Islet precursor cell (in vitro differentiated cells): ENCODE results near the gene EDAR.

Experiments used
- DNase-seq: peaks from one replicate; pipeline ENCODE4 v3.0.0-alpha.2; 2018

EDAR gene

DNA sequence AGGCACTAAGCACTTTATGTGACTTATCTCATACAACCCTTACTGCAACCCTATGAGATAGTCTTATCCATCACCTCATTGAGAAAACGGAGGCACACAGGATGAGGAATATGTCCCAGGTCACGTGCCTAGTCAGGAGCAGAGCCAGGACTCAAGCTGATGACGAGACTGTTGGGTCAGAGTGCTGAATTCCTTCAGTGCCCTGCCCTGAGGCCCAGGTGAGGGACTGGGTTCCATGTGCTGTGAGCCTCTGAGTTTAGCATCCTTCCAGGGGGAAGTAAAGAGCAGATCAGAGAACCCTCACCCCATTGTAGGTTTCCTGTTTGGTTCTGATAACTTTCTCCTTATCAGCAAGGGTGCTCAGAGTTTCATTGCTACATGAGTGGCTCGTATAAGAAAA, 11.7 kb upstream of the EDAR start:
- no peak for DNase-seq

DNA sequence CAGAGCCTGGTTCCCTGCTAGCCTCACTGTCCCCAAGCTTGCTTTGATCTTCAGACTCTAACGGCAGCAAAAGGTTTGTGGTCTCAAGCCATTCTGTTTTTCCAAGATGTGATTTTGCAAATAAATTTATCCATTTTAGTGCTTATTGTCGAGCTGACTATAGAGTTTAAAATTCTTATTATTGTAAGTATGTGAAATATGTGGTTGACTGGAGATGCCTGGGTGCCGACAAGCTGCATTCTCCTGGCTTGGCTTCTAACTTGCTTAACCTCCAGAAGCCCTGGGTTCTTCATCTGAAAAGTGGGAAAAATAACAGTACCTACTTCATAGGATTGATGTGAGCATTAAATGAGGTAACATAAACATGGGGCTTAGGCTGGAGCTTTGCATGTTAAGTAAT, 9.9 kb upstream of the EDAR start:
- DNase-seq: no peak

DNA sequence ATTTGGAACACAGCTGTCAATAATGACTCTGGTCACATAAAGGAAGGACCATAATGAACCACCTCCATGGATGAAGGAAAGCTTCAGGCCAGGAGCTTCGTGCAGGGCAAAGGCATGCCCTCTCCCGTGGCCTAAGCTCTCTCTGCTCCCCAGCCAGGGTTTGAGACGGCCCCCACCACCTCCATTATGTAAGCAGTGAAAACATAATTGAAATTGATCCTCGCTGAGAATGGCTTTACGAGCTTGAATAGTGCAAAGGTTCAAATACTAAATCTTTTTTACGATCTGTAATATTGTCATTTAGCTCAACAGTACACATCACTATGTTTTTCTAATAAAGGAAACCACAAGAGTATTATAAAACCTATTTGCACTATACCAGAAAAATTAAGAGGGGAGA, 5.2 kb upstream of the EDAR start:
- DNase-seq: no peak

DNA sequence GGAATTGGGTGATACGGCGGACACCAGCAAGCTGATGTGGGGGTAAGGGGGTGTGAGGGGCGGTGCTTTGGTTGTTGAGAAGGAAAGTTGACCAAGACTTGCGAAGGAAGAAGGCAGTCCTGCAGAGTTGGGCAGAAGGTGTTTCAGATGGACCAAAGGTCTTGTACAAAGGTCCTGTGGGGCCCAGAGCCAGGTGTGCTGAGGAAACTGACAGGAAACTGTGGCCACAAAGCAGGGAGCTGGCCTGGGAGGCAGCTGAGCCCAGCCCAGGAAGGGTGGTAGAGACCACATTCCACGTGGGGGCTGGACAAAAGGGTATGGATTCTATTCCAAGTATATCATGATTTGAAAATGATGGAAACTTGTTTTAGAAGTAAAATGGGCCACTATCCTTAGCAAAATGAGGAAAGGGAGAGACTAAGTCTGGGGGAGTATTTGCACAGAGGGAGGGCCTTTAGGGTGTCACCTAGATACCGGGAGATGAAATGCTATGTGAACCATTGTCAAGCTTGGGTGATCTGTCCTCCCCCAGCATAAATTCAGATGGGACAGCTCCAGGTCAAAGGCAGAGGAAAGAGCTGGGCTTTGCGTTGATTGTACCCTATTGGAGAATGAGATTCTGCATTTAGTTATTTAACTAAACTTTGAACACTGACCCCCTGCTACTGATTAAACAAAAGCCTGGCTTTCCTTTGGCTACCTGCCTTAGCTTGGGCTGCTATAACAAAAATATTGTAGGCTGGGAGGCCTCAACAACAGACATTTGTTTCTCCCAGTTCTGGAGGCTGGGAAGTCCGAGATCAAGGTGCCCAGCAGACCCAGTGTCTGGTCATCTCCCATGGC, 4.3 kb upstream of the EDAR start:
- no peak for DNase-seq

DNA sequence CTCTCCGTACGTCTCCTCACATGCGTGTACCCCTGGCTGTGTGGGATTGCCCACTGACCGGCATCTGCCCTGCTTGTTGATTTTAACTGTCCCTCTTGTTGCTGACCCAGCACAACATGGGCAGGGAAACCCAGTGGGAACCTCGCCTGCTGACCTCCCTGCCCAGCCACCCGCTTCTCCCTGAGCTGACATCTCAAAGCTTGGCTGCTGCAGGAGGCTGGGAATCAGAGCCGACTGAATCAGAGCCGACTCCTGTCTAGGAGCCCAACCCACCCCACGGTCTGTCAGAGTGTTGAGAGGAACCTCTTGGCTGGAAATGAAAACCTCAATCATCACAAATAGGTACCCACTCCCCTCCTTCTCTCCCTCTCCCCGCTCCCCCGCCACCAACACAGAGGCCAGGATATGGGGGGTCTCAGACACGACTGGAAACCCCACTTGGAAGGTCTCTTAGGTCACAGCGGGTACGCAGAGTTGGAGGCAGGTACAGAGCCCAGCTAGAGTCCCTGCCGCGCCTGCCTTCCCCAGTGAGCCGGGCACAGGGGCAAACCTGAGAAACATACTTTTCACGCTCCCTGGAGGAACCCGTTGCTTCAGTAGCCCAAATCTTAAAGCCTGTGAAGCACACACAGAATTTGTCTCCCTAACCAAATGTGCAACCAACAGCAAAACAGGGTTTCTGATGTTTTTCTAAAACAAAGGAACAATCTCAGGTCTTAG, 784 bp downstream of the EDAR start:
- no peak for DNase-seq

DNA sequence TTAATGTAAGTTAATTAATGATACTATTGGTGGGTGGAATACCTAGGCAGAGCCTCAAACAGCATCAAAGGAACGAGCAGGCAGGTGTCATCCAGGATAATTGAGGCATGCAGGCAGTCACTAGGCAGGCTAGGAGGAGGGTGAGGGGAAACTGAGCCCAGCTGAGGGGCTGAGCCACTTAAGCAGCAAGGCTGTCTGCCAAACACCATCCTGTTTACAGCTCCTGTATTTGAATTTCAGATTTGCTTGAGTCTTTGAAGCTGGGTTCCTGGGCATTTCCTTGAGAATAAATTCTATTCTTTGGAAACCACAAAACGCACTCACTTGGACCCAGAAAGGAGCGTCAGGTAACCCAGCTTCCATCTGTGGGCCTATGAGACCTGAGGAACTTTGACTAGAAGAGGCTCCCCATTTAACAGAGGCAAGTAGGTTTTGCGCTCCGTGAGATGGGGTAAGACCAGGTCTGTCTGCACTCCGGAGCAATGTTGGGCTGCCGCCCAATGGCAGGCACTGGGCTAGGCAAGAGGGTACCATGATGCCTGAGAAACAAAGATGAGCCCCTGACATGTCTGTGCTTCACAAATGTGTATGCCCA, 2.0 kb downstream of the EDAR start:
- DNase-seq: no peak

DNA sequence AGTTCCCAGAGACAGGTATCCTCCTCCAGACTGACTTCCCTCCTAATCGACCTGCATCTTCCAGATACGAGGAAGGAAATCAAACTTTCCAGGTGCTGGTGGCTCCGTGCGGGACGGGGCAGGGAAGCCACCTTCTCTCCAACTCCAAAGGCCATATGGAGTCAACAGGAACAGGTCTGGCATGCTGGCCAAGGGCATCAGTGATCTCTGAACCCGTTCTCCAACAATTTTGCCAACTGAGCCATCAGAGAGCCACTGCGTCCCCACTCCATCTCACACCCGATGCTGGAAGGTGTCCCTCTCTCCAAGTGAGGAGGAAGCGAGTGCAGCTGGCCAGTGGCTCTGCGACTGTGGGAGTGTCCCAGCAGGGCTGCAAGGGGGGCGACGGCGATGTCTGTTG, 5.4 kb downstream of the EDAR start:
- DNase-seq: no peak

DNA sequence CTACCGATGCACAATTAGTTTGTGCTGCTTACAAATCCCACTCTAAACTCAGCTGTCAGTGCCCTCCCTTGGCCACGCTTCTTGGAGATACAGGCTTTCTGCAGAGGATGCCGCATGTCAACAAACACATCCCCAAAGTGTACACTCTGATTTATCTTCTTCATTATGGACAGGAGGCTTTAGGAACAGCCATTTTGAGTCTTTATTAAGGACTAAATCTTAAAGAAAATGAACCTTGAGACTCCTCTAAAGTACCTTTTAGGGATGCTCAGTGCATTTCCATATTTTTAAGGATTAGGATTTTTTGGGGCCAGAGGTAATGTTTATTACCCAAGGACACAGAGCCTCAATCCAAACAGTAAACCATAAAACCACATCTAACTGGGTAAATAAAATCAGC, 6.0 kb downstream of the EDAR start:
- DNase-seq: no peak

DNA sequence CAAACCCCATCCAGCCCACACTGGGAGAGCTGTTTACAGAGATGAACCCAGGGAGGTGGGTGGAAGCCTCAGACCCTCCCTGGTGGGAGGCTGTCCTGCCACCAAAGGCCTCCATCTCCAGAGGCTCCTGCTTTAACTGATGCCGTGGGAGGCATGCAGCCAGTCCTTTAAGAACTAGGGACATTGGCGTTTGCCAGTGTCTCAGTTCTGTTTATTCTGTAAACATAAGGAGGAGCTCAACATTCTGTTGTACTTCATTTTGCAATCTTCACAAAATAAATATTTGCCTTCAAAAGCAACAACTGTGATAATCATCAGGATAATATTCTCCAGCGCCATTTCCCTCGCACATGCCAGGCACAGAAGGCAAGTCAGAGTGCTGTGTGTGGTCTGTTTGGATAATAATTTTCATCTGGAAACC, 6.8 kb downstream of the EDAR start:
- no peak for DNase-seq

DNA sequence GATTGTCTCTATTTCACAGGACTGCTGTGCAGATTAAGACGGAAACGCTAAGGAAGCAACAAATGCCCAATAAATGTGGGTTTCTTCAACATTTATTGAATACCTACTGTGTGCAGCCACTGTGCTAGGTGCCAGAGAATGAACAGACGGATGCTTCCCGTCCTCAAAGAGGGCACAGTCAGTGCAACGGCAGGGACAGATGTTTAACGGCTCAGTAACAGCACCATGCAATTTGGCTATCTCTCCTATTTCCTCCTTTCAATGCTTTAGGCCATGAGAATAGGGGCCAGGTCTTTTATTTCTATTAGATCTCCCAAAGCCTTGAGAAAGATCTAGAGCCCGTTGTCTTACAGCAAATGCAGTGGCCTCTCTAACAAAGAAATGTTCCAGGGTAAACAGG, 7.2 kb downstream of the EDAR start:
- no peak for DNase-seq

DNA sequence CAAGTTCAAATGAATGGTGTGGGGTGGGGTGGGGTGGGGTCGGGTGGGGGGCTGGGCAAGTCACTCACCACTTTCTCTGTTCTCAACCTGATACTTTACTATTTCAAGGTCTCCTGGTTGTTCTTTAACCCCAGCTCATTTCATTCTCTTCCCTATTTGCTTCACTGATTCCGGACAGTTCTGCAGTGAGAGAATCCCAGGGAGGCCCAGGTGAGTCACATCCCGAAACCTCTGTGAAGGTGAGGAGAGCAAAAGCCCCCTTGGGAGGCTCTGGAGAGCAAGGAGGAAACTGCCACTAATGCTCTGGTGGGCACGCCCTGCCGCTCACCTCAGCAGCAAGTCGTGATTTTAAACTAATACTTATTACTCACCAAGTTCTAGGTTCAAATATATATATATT, 8.9 kb downstream of the EDAR start:
- DNase-seq: no peak

DNA sequence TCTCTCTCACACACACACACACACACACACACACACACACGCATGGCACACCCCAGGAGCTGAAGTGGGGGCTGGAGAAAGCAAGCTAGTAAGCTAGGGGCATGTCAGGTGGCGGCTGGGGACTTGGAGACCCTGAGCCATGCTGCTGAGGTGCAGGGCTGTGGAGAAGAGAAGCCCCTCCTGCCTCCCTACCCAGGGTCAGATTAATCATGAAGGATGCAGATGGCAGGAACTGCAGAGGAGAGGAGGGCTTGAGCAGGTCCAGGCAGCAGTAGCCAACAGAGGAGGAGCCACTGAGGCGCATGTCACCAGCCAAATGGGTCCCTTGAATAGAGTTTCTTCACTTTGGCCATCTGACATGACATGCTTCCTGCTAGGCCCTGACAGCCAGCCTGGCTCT, 9.6 kb downstream of the EDAR start:
- DNase-seq: no peak

DNA sequence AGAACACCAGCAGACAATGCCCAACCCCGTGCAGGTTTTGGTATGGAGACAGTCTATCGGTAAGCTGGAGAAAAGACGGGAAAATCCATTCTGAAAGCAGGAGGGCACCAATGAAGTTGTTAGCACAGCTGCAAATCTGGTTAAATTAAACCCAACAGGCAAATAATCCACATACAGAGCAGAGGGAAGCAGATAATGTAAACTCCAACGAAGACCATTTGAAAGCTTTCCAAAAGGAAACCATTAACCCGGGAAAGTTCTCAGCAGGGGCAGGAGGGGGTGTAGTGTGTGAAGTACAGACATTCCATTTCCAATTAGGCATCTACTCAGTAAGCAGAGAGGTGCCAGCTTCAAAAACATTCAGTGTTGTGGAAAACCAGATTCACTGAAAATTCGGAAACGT, 10.3 kb downstream of the EDAR start:
- DNase-seq: no peak

DNA sequence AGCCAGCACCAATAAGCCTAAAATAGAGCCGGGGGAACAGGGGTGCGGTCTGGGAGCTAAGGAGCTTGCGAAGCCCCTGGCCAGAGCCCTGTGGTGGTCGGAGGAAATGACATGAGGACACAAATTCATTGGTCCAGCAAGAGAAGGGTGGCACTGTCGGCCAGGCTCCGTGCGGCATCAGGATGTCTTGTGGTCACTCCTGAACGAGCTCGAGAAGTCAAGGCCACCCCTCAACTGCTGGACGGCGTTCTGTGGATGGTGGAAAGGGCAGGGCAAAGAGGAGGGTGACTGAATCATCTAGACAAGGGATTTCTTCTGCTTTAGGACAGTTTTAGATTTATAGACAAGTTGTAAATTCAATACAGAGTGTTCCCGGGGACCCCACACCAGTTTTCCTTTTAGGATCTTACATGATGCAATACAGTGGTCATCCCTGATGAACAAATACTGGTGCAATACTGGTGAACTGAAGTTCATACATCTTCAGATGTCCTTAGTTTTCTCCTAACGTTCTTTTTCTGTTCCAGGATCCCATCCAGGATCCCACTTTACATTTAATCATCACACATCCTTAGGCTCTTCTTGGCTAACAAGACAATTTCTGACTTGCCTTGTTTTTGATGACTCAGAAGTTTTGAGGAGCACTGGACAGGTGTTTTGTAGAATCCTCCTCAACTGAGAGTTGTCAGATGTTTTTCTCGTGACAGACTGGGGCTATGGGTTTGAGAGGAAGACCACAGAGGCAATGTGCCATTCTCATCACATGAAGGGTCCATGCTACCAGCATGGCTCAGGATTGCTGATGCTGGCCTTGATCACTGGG, 13.2 kb downstream of the EDAR start:
- no peak for DNase-seq

DNA sequence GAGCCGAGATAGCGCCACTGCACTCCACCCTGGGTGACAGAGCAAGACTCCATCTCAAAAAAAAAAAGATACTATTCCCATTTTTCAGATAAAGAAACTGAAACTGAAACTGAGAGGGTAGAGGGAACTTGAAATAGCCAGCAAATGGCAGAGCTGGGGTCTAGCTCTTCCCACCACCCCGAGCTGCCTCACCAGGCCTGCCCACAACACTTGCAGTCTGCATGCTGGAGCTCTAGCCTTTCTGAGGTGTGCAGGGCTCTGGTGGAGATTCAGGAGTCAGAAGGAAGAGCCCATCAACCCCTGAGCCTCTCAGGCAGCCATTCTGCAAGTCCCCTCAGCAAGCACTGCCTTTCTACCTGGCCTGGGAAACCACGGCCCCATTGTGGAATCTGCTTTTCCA, 14.3 kb downstream of the EDAR start:
- DNase-seq: no peak

DNA sequence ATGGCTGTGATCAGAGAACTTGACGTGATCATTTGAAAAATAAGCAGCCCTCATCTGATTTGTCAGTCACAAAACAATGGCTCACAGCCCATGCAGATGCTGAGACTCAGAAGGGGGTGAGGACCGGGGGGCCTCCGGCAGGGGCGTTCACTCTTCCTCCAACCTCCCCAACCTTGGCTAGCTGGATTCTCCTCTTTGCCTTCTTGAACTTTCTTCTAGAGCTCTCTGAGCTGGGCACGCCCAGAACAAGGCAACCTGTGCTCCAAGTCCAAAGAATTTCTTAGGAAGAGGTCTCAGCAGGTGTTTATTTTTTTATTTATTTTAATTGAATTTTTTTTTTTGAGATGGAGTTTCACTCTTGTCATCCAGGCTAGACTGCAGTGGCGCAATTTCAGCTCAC, 16.4 kb downstream of the EDAR start:
- DNase-seq: no peak

DNA sequence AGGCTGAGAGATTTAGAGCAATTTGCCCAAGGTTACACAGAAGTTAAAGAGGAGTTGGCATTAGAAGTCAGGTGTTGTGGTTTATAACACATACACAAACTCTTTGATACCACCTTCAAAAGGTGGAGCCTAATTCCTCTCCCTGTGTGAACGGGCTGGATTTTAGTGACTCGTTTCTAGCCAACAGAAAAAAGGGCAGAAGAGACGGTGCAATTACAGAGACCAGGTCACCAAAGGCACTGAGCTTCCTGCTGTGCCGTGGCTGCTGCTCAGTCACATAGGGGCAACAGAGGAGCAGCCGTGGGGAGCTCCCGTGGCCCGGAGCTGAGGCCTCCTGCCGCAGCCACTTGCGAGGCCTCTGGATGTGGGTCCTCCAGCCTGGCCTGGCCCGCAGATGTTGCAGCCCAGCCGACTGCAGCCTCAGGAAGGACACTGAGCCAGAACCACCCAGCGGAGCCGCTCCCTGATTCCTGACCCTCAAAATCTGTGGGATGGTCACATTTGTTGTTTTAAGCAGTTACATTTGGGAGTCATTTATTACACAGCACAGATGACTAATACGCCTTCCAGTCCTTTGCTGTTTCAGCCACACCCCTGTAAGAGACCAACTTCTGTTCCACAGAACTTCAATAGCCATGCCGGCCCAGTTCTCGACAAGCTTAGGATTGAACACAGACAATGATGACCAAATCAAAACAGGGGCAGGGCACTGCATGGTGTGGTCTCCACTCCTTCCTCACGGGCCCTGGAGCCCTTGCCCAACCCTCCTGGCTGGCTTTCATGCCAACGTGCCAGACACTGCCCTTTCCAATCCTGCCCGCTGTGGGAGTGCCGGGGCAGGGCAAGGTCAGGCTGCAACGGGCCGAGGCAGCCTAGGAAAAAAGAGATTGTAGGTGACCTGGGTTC, 17.1 kb downstream of the EDAR start:
- DNase-seq: no peak

DNA sequence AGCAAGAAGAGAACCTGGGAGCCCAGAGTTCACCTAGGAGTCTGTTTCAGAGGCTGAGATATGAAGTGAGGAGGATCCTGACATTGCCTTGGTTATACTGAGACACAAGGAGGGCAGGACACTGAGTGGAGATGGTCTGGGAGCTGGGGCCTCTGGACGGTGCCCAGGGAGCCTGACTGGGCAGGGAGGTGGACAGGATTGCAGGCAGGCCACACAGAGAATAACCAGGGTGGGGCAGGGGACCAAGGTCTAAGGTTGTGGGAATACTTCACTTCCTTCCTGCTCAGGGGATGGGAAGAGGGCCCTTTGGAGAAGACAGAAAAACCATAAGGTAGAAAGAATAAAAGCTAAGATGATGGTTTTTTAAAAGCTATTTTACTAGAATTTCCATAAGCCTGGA, 18.7 kb downstream of the EDAR start:
- no peak for DNase-seq

DNA sequence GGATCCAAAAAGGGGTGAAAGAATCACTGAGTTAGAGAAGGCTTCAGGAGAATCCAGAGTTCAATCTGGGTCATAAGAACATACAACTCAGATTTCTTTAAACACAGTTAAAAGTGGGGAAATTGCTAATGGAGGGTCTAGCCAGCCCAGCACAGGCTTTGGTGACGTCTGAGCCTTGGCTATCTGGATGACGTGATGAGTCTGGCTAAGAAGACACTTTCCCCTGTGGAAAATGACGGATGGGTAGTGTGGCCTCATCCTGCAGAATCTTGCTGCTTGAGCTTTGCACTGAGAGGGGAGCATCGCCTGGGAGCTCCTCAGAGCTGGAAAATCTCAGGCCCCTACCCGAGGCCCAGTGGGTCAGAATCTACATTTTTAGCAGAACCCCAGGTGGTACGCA, 19.2 kb downstream of the EDAR start:
- DNase-seq: no peak

DNA sequence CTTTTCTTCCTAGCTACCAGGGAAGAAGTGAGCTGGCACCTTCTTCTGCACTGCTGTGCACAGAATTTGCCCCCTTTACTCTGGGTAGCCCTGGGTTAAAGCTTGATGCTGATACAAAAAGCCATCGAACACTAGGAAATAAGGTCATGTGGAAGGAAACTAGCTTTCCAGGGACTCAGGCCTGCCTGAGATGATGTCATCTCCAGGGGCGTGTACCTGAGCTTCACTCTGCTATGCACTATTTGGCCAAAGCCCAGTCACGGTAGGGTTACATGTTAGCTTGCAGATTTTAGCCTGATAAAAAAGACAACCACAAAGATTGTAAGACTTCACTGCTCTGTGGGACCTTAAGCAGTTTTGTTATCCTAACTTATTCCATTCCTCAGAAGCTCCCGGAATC, 20.4 kb downstream of the EDAR start:
- DNase-seq: peak; percentile 60

DNA sequence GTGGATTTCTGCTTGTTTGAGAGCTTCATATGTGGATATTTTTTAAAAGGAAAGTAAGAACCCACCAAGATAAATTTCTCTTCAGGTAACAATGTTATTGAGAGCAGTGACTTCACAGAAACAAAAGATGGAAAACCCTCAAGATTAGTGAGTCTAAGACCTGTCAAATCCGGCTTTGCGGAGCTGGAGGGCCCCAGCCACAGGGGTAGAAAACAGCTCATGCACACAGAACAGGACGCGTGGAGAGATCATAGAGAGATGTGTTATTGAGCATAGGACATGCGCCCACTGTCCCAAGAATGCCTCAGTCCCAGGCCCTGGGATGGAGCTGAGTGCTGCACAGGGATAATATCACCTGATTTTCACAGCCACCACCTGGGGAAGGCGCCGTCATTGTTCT, 21.3 kb downstream of the EDAR start:
- DNase-seq: no peak
